Measurements from ENCODE around the gene SYNE2.
"Not testable (repeated sequence)": the region's sequence is repeated elsewhere in the genome, so short reads cannot be mapped to it uniquely, and the experiment has no call there.

SYNE2 gene

DNA sequence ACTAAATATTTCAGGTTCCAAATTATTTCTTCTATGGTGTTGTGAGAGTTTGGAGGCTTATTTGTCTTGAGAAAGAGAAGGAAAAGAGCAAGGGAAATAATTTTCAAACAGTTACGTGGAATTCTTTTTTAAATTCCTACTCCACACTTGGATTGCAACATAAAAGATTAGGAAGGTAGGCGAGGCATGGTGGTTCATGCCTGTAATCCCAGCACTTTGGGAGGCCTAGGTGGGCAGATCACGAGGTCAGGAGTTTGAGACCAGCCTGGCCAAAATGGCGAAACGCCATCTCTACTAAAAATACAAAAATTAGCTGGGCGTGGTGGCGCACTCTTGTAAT is 265.6 kb downstream of the SYNE2 start:
- DNase-seq (ENCODE audit: low read depth, low spot score): not testable (repeated sequence)

DNA sequence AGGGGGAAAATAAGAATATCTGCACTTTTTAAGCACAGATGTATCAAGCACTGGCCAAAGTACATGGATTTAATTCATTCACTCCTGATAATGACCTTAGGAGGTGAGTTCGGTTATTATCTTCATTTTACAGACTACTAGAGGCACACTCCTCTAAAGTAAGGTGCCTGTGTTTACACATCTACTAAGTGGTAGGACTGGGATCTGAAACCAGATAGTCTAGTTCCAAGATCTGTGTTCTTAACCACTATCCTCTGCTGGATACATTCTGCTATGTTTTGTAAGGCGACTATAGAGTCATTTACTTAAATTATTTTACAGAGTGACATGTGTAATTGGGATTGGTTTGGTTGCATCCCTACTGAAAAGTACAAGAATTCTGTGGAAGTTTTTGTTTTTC is 266.1 kb downstream of the SYNE2 start:
- no peak for DNase-seq (ENCODE audit: low read depth, low spot score)

DNA sequence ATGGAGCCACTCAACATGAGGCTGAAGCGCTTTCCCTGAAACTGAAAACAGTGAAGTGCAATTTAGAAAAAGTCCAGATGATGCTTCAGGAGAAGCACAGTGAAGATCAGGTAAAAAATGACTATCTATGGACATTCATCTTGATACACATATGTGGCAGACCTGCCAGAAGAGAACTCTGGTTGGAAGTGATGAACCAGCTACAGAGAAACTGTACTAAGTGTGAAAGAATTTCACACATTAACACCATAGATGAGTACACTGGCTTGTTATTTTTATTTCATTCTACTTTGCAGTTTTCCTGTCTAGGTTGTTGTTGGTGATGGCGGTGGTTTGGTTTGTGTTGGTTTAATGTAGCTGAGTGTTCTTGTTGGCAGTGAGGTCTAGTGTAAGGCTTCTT is 266.7 kb downstream of the SYNE2 start:
- DNase-seq (ENCODE audit: low read depth, low spot score): no peak

DNA sequence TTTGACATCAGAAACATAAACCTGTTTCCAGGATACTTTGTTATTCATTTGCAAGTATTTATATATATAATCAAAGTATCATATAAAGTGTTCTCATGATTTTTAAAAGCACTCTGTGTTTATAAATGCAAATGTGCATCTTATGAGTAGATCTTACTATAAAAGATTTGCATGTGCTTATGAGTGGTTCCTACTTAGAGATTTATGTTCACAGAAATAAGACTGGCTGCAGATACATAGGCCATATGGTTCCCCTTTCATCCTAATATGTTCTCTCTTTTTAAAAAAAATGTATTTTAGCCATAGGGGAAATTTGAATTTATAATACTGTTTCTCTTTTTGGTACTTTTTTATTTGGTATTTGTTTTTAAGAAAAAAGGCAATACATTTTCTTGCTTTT is 267.2 kb downstream of the SYNE2 start:
- no peak for DNase-seq (ENCODE audit: low read depth, low spot score)

DNA sequence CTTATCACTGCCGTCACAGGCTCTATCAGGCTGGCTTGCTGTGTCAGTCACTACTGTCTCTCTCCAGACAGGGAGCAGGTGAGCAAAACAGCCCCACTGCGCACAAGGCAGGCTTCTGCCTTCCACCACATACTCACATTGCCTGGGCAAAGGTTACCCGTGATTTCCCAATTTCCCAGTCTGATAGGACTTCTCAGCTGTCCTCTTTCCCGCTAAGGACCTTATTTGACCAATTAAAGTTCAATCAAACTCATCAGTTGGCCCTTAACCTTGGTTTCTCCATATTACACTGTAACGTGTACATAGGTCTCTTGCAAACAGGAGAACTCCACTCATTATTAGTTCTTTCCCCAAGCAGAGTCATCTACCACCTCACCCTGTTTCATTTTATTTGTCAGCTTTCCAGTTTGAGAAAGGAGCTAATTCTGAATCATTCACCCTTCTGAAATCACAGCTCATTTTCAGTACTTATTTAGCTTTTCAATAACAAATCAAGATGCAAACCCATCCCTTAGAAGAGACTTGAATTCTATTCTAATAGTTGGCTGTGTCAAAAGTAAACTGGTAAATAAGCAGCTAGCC is 270.5 kb downstream of the SYNE2 start:
- DNase-seq (ENCODE audit: low read depth, low spot score): no peak

DNA sequence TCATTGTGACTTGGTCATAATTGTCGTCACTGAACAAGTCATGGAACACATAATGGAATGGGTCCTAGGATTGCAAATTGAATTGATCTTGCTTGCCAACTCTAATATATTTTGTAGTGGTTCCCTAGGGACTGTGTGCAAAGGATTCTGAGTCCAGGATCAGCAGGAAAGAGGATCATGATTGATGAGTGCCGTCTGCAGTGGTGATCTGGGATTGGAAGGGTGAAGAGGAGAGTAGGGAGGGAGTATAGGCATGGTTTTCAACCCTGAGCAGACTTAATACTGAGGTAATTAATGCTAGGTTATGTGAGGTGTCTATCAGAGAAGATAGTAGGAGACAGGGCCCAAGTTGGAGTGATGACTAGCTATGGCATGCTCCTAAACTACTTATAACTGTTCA is 272.5 kb downstream of the SYNE2 start:
- DNase-seq (ENCODE audit: low read depth, low spot score): no peak

DNA sequence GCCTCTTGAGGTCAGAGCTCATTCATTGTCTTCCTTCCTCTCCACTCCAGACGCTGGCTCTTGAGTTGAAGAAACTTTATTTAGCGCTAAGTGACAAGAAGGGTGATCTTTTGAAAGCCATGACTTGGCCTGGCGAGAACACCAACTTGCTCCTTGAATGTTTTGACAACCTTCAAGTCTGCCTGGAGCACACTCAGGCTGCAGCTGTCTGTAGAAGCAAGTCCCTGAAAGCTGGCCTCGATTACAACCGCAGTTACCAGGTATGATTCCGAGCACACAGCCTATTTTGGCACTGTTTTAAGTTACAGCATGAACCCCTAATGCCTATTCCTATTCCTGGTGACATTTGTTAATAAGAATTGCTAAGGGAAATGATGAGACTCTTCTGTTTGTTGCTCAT is 273.7 kb downstream of the SYNE2 start:
- no peak for DNase-seq (ENCODE audit: low read depth, low spot score)

DNA sequence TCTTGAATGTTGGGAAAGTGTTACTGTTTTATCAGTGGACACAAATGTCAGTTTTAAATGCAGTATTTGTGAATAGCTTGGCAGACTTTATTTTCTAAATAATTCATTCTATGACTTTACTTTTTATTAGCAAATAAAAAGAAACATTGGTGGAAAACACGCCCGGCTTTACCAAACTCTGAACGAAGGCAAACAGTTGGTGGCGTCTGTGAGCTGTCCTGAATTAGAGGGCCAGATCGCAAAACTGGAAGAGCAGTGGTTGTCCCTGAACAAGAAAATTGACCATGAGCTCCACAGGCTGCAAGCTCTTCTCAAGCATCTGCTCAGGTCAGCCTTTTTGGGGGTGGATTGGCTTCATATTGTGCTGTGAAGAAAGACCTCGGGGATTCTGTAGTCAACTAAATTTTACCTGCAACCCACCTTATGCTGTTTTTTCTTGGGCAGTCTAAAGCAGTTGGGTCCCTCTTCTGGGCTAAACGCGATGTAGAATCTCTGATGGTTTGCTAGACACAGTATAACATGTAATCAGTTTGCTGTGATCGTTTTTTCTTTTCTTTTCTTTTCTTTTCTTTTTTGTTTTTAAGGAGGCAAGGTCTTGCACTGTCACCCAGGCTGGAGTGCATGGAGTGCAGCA is 285.0 kb downstream of the SYNE2 start:
- no peak for DNase-seq (ENCODE audit: low read depth, low spot score)

DNA sequence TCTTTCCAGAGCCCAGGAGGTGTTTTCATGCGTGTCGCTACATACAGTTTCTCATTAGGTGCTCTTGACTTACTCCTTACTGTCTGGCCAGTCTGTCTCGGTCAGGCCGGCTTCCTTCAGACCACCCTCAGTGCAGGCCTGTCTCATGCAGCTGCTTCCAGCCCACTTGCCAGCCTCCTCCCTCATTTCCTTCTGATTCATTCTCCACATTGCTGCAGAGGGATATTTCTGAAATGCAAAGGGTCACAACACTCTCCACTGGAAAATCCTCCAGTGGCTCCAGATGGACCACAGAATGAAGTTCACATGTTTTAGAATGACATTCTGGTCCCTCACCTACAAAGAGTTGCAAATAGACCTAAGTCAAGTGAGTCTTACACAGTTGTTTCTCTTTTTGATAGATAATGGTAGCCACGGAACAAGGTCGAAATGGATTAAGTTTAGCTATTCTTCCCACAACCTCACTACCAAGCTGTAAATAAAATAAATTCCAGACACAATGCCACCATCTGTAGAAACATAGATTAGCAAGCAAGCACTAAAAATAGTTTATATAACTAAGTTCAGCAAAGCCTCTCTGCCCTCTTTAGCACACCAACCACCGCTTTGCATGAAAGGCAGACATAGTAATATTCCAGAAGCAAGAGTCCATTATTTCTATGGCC is 294.5 kb downstream of the SYNE2 start:
- no peak for DNase-seq (ENCODE audit: low read depth, low spot score)

DNA sequence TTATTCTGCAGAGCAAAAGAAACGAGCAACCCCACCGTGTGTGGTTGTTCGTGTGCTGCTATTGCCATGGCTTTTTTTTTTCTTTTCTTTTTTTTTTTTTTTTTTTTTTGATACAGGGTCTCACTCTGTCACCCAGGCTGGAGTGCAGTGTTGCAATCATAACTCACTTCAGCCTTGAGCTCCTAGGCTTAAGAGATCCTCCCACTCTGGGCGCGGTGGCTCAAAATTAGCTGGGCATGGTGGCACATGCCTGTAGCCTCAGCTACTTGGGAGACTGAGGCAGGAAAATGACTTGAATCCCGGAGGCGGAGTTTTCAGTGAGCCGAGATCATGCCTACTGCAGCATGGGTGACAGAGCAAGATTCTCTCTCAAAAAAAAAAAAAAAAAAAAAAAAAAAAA is 297.1 kb downstream of the SYNE2 start:
- no peak for DNase-seq (ENCODE audit: low read depth, low spot score)

DNA sequence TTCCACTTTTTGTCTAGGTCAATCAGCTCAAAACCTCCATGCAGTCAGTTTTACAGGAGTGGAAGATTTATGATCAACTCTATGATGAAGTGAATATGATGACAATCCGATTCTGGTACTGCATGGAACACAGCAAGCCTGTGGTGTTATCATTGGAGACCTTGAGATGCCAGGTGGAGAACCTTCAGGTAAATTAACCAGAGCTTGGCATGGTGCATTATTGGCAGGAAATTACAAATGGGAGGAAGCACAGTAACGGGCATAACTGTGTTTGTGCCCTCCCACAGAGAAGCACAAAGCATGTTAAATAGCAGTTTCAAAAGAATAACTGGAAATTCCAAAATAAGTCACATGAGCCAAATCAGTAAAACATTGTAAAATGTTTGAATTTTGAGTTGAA is 305.8 kb downstream of the SYNE2 start:
- DNase-seq (ENCODE audit: low read depth, low spot score): no peak

DNA sequence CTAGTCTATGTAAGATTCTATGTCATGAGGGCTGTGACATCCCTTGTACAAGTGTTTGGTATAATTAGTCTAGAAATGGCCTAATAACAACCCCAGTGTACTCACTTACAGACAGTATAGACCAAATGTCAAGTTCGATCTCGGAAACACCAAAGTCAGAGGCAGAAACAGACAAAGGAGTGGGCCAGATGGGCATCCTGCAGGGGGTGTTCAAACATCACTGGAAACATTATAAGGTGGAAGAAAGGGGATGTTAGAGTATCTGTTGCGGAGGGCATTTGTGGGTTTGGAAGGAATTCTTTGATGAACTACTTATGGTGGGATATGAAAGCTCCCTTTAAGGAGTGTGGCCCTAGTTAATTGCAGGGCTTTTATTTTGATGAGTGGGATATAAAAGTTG is 306.8 kb downstream of the SYNE2 start:
- DNase-seq (ENCODE audit: low read depth, low spot score): no peak

DNA sequence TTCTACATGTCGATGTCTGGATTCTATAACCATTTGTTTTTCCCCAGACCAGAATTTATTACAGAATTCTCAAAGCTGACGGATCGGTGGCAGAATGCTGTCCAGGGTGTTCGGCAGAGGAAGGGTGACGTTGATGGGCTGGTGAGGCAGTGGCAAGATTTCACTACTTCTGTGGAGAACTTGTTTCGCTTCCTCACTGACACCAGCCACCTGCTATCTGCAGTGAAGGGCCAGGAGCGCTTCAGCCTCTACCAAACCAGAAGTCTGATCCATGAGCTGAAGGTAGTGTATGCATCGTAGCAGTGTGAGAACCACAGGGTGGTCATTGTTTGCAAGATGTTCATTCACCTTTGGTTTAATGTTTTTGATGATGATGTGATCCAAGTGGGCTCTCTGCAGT is 317.4 kb downstream of the SYNE2 start:
- no peak for DNase-seq (ENCODE audit: low read depth, low spot score)

DNA sequence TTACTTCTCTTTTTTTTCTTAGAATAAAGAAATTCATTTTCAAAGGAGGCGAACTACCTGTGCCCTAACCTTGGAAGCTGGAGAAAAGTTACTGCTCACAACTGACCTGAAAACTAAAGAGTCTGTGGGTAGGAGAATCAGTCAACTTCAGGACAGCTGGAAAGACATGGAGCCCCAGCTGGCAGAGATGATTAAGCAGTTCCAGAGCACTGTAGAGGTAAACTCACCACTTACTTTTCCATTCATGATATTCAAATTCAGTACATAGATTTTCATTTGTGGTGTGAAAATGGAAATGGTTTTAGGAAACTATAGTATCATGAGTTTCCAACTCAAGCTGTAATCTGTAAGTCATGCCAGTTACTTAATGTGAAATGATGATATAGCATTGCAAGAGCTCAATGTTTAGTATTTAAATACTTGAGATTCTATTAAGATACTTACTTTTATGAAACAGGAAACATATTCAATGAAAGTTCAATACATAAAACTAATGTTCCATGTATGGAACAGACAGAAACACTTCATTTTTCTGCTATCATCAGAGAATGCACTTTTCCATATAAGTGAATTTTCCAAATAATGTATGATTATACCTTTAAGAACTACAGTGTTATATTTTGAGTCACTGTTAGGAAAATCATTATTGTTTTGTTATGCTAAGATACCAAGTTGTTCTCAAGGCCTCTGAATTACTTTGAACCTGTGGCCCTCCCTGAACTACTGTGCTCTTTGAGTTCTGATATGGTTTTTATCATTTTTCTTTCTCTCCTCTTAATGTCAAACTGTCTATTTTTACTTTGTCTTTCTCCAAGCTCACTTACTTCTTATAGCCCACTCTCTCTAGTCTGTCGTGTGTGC is 322.3 kb downstream of the SYNE2 start:
- no peak for DNase-seq (ENCODE audit: low read depth, low spot score)

DNA sequence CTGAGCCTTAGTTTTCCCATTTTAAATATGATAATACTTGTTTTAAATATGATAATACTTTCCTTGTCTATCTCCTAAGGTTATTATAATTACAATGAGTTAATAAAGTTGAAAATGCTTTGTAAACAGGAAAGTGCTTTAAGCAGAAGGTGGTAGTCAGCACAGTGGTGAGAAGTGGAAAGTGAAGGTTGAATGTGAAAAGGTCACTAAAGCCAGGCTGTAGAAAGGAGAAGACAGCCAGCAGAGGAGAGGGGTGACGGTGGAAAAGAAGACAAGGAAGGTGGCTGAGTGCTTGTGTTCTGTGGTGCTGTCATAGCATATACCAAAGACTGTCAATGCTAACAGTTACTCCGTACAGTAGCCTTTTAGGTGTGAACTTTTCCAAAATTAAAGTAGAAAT is 323.5 kb downstream of the SYNE2 start:
- DNase-seq (ENCODE audit: low read depth, low spot score): no peak

DNA sequence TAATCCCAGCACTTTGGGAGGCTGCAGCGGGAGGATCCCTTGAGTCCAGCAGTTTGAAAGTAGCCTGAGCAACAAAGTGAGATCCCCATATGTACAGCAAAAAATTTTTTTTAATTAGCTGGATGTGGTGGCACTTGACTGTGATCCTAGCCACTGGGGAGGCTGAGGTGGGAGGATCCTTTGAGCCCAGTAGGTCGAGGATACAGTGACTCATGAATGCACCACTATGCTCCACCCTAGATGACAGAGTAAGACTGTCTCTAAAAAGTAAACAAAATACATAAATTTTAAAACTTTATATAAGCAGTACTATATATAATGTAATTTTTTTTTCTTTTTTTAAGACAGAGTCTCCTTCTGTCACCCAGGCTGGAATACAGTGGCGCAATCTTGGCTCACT is 326.0 kb downstream of the SYNE2 start:
- DNase-seq (ENCODE audit: low read depth, low spot score): no peak

DNA sequence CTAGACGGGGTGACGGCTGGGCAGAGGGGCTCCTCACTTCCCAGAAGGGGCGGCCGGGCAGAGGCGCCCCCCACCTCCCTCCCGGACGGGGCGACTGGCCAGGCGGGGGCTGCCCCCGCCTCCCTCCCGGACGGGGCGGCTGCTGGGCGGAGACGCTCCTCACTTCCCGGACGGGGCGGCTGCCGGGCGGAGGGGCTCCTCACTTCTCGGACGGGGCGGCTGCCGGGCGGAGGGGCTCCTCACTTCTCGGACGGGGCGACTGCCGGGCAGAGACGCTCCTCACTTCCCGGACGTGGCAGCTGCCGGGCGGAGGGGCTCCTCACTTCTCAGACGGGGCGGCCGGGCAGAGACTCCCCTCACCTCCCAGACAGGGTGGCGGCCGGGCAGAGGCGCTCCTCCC is 330.1 kb downstream of the SYNE2 start:
- not testable (repeated sequence) for DNase-seq (ENCODE audit: low read depth, low spot score)

DNA sequence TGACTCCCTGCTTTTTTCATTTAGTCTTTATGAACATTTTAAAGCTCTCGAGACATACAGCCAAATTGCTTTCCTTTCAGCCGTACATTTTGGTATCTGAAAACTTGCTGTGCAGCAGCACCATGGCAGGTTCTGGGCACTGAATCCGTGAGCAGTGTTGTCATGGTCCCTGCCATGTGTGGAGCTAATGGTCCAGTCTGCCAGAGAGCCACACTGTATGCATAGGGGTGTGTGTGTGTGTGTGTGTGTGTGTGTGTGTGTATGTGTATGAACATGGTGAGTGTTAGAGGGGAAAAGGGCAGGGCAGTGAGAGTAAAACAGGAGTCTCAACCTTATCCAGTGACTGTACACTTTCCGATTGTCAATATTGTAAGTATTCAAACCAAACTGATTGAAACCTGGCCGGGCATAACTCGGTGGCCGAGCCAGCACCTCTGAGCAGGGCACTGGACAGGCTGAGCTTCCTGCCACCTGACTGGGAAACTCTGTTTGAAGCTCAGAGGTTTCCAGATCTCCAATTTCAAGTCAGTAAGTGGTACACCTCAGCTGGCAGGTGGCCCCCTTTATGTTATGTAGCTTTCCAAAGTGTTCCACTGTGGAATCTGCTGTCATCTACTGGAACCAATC is 331.4 kb downstream of the SYNE2 start:
- no peak for DNase-seq (ENCODE audit: low read depth, low spot score)

DNA sequence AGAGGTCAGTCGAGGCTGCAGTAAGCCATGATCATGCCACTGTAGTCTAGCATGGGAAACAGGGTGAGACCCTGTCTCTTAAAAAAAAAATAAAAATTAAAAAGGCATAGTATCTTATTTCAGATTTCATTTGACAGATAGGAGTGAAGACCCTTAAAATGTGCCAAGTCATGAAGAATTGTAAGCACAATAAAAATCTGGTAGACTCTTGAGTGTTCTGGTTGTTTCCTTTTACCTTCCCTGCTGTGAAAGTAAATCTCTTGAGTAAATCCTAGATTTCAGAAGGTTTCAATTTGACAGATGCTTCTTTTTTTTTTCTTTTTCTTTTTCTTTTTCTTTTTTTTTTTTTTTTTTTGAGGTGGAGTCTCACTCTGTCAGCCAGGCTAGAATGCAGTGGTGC is 332.4 kb downstream of the SYNE2 start:
- DNase-seq (ENCODE audit: low read depth, low spot score): no peak

DNA sequence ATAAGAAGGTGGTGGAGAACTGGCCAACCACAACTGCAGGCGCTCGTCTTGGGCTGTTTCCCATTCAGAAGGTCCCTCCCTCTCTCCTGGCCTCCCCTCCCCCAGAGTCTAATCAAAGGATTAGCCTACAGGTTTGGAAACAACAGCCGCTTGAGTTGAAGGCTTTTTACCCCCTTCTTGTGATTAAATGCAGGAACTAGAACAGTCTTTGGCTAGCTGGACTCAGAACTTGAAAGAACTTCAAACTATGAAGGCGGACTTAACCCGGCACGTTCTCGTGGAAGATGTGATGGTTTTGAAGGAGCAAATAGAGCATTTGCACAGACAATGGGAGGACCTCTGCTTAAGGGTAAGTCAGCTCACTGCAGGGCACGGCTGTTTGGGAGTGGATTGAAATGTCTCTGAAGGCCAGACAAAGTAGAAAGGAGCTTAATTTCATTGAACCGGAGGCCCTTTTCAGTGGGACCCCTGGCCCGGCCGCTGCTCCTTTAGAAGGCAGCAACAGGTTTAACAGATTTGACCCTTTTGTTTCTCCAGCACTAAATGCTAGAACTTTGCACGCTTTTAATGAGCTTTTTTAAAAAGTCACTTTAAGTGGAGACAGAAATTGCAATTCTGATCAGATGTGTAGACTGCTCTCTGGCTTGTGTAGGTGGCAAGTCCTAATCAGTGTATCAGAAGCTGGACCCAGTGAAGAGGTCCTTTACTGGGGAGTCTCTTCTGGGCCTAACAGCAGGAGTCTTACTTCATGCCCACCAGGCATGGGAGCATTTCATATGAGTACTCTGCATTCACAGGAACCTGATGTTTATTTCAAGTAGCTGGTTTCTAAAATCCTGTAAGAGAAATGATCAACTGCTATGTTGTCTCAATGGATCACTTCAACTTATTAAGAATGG is 333.7 kb downstream of the SYNE2 start:
- no peak for DNase-seq (ENCODE audit: low read depth, low spot score)

DNA sequence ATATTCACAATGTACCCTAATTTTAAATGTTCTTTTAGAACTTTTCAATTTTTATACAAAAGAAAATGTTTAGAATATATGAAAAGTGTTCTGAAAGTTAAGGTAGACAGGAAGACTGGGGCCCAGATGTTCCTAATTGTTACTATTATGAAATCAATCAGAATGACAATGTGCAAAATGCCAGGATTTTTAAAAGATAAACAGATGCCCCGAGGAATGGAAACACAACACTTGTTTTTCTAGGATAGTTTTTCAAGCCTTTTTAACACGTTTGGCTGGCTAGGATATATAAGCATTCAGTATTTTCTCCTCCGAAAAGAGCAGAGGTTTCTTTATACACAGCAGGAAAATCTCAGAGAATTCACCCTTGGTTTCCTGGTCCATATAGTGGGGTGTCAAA is 334.5 kb downstream of the SYNE2 start:
- DNase-seq (ENCODE audit: low read depth, low spot score): no peak
